Erythroblast (primary cell): Measurements from ENCODE around the gene CAMSAP1.

Experiments
- GATA1 ChIP-seq: IDR thresholded peaks from 2 replicates; pipeline ENCODE4 v1.6.1; 2011; ENCODE audit warnings: low read depth, mild to moderate bottlenecking, control low read depth, low read length, moderate library complexity
- POLR2A ChIP-seq: IDR thresholded peaks from 2 replicates; pipeline ENCODE4 v1.6.1; 2011; ENCODE audit warnings: mild to moderate bottlenecking, low read length

- TF ChIP-seq POLR2A (no peak), GATA1 (no peak)
These were observed 144.4 kb downstream of the CAMSAP1 start for GRCh38 chr9:135762921-135763320.
